ENCODE measurements around the gene FNBP1. TPM values are rescaled to one million over a fixed set of nuclear protein-coding genes. Genes with fewer than 3 reads are reported as not detected.

Gene FNBP1
- total RNA-seq, 1 experiment from 2014 or later = 2.4 TPM

GRCh38 chr9:129879991-129880653 is 162.9 kb downstream of the FNBP1 start:
- DNase-seq (ENCODE audit: low spot score) = no peak

DNA sequence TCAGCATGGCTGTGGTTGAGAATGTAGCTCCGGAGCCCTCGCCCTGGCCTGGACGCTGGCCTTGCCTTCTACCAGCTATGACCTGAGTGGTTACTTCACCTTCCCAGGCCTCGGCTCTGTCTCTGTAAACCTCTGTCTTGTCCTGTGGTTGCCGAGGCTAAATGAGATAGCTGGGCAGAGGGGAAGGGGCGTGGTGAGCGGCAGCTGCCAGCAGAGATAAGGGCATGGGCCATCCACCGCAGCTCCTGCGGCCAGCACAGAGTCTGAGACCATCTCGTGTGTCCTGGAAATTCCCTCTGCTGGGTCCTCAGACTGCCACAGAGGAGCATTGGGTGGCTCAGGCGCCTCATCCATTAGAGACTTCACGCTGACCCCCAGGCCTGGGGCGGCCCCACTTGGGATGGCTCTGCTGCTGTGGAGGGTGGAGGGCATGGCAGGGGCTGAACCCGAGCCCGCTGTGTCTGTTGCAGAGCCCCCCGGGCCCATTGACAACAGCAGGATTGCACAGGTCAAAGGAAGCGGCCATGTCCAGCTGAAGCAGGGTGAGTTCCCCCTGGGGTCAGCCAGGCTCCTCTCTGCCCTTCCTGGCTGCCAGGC is 163.8 kb downstream of the FNBP1 start:
- DNase-seq (ENCODE audit: low spot score) = no peak

DNA sequence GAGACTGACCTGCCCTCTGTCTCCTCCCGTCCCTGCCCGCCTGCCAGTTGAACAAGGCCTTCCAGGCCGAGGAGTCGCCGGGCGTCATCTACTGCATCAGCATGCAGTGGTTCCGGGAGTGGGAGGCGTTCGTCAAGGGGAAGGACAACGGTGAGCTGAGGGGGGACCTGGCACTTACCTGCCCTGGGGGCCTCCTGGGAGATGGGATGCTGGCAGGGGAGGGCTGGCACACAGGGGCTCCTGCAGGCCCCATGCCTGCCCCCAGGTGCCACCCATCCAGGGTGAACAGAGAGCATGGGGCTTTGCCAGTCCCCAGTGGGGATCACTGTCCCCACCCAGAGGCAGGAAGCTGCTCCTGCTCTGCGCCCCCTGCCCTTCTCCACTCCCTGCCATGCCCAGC is 164.7 kb downstream of the FNBP1 start:
- no peak for DNase-seq (ENCODE audit: low spot score)

- no peak for DNase-seq (ENCODE audit: low spot score)
These were observed 166.2 kb downstream of the FNBP1 start for GRCh38 chr9:129876815-129877214.

GRCh38 chr9:129875687-129876395 is 167.1 kb downstream of the FNBP1 start:
- no peak for DNase-seq (ENCODE audit: low spot score)

- DNase-seq (ENCODE audit: low spot score) = no peak
These were observed 167.8 kb downstream of the FNBP1 start for GRCh38 chr9:129875181-129875611.

DNA sequence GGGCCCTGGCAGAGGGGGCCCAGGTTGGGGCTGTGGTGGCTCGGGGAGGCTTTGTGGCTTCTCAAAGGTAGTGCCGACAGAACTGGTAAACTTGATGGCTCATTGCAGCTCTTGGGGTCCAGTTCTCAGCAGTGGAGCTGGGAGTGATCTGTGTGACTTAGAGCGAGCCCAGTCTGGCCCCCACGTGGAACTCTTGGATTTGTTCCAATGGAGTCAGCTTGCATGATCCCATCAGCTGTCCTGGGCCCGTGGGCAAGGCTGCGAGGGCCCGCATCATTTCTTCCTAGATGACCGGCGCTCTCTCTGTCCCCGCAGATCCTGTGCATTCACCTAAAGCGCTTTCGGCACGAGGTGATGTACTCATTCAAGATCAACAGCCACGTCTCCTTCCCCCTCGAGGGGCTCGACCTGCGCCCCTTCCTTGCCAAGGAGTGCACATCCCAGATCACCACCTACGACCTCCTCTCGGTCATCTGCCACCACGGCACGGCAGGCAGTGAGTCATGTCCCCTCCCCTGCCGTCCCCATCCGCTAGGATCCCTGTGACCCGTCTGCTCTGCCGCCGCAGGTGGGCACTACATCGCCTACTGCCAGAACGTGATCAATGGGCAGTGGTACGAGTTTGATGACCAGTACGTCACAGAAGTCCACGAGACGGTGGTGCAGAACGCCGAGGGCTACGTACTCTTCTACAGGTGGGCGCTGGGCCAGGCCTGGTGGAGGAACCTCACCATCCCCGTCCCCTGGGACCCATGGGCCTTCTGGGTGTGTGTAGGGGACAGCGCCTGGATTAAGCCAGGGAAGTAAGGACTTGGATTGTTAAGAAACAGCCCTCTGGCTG is 168.5 kb downstream of the FNBP1 start:
- DNase-seq (ENCODE audit: low spot score) = no peak

- DNase-seq (ENCODE audit: low spot score) = no peak
These were observed 169.3 kb downstream of the FNBP1 start for GRCh38 chr9:129873563-129874190.

DNA sequence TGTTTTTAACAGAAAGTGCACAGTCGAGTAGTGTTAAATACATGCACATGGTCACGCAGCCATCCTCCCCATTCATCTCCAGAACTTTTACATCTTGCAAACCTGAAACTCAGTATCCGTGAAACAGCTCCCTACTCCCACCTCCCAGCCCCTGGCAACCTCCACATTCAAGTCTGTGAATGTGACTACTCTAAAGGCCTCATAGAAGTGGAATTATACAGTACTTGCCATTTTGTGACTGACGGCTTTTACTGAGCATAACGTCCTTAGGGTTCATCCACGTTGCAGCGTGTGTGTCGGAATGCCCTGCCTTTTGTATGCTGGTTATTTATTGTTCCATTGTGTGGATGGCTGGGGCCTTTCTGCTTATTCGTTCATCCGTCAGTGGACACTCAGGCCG is 171.9 kb downstream of the FNBP1 start:
- no peak for DNase-seq (ENCODE audit: low spot score)

DNA sequence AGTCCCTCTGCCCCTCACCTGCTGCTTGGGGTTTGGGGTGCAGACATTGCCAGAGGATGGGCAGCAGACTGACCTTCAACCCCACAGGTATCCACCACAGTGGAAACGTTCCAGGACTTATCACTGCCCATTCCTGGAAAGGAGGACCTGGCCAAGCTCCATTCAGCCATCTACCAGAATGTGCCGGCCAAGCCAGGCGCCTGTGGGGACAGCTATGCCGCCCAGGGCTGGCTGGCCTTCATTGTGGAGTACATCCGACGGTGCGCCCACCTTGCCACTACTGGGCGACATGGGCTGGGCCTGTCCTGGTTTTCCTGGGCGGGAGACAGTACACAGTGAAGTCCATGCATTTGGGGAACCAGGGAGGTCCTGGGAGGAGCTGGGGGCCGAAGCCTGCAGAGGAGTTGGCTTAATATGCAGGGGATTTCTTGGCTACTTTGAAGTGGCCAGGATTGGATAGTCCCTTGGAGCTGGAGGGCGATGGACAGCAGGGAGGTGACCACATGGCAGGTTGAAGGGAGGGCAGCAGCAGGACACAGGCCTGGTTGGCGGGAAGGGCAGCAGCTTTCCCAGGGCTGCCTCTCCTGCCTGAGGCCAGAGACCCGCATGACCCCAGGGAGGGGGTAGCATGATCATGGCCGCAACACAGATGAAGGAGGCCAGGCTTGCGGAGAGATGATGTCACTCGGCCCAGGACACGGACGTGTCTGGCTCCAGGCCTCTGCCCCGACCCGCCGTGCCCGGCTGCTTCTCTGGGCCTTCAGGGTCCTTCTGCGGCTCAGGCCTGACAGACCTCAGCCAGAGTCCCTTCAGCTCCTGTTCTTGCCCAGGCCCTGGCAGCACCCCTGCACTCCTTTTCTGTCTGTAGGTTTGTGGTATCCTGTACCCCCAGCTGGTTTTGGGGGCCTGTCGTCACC is 173.1 kb downstream of the FNBP1 start:
- no peak for DNase-seq (ENCODE audit: low spot score)

- DNase-seq (ENCODE audit: low spot score) = no peak
These were observed 174.0 kb downstream of the FNBP1 start for GRCh38 chr9:129868872-129869486.

GRCh38 chr9:129868023-129868871 is 174.7 kb downstream of the FNBP1 start:
- no peak for DNase-seq (ENCODE audit: low spot score)

DNA sequence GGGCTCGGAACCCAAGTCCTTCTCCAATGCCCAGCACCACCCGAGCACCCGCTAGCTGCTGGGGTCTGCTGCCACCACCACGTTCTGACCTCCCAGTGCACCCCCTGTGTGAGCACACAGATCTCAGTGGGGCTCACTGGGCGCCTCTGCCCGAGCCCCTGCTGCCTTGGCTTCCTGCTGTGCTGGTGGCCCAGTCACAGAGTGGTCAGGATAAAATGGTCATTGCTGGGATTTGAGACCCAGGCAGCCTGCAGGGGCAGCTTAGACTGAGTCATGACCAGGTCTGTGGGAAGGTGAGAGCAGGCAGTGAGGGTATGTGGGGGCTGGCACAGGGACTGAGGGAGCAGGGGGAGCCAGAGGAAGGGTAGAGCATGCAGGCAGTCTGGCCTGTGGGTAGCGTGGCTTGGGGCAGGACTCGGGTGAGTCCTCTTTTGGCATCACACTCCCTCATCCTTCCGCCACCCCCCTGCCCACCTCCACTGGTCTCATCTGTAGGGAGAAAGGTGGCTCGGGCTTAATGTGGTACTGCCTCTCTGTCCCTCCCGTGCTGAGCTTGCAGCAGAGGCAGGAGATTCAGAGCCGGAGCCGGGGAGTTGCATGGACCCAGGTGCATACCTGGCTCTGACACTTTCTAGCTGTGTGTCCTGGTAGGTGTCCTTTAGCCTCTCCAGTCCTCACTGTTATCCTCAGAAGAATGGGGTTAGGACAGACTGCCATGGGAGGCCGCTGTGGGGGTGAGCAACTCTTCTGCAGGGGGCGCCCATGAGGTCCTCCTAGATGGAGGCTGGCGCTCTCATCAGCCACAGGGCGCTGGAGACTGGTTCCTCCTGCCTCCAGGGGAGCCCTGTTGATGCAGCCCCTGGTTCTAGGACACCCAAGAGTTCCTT is 175.6 kb downstream of the FNBP1 start:
- DNase-seq (ENCODE audit: low spot score) = no peak

DNA sequence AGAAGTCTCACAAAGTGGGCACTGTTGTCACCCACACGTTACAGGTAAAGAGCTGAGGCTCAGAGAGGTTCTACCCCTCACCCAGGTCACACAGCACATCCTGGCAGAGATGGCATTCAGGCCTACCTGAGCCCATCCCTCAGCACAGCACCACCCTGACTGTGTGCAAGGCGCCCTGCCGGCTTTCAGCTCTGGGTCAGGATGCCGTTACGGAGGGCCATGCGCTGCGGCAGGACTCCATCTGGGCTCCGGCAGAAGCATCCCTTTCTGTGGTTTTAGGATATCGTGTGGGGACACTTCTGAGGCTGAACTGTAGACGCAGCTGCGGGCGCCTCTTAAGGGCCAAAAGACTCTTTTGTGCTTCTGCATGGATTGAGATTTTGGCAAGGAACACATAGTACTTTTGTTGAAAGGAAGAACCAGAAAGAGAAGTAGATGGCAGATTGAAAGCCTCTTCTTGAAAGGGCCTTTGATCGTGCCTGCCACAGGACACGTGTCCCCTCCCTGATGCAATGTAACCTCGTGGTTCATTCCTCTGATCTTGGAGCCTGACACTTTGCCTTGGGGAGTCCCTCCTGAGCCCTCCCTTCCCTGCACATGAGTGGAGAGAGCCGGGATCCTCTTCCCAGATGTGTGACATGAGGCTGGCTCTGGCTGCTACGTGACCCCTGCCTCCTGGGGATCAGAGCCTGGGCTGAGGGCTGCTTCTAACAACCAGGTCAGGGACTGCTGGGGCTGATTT is 176.4 kb downstream of the FNBP1 start:
- DNase-seq (ENCODE audit: low spot score) = no peak

- no peak for DNase-seq (ENCODE audit: low spot score)
These were observed 177.2 kb downstream of the FNBP1 start for GRCh38 chr9:129865668-129866320.

DNA sequence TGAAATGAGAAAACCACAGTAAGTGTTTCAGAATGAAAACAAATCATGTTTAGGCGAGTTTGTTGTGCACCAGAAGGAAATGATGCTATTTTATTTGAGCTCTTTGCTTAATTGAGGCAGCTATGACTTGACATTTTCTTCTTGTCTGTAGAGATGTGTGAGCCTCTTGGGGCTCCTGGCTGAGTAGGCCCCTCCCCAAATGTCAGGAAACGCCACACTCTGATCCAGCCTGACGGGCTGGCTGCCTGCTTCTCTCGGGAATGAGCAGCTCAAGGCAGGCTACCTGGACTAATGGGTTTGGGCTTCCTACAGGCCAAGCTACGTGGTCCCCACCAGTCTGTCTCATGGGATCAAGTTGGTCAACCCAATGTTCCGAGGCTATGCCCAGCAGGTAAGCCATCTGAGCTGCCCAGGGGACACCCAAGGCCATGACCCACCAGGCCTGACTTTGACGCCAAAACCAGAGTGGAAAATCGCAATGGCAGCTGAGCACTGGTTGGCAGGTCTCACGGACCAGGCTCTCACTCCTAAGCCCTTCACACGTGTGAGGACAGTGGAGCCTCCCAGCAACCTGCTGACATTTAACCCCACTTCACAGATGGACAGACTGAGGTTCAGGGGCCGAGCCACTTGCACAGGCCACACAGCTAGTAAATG is 177.9 kb downstream of the FNBP1 start:
- no peak for DNase-seq (ENCODE audit: low spot score)
